ENCODE results near the gene GTF3C5.

DNA sequence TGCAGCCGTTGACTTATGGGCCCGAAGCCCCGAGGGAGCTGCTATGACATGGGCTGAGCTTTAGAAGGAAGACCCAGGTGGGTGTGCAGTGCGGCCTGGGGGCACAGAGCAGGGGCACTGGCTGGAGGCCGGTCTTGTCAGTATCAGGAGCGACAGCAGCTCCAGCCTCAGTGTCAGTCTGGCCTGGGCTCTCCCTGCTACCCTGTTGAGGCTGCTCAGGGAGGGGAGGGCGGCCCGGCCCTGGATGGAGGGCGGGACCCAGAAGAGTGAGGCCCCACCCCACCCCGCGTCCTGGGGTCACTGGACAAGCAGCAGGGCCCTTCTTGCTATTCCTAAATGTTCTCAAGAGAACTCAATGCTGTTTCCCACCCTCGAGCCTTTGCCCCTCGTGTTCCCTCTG is 34.3 kb upstream of the GTF3C5 start:
- TF ChIP-seq ZNF24 (IDR thresholded peaks at IDR 0.05) (no peak), EP300 (IDR thresholded peaks at IDR 0.05; ENCODE audit: borderline replicate concordance in 1 of 2, control insufficient read depth in 1 of 2, low read depth in 2 of 2, low read length in 2 of 2) (no peak), CEBPB (IDR thresholded peaks at IDR 0.05; ENCODE audit: borderline replicate concordance in 1 of 2, low read depth in 2 of 2, low read length in 2 of 2) (no peak), YY1 (IDR thresholded peaks at IDR 0.05; ENCODE audit: low read depth, low read length) (no peak)
- TF ChIP-seq, protein P1, sequence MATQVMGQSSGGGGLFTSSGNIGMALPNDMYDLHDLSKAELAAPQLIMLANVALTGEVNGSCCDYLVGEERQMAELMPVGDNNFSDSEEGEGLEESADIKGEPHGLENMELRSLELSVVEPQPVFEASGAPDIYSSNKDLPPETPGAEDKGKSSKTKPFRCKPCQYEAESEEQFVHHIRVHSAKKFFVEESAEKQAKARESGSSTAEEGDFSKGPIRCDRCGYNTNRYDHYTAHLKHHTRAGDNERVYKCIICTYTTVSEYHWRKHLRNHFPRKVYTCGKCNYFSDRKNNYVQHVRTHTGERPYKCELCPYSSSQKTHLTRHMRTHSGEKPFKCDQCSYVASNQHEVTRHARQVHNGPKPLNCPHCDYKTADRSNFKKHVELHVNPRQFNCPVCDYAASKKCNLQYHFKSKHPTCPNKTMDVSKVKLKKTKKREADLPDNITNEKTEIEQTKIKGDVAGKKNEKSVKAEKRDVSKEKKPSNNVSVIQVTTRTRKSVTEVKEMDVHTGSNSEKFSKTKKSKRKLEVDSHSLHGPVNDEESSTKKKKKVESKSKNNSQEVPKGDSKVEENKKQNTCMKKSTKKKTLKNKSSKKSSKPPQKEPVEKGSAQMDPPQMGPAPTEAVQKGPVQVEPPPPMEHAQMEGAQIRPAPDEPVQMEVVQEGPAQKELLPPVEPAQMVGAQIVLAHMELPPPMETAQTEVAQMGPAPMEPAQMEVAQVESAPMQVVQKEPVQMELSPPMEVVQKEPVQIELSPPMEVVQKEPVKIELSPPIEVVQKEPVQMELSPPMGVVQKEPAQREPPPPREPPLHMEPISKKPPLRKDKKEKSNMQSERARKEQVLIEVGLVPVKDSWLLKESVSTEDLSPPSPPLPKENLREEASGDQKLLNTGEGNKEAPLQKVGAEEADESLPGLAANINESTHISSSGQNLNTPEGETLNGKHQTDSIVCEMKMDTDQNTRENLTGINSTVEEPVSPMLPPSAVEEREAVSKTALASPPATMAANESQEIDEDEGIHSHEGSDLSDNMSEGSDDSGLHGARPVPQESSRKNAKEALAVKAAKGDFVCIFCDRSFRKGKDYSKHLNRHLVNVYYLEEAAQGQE (IDR thresholded peaks at IDR 0.05; ENCODE audit: low read depth, low read length) = no peak
- TF ChIP-seq, protein P2, sequence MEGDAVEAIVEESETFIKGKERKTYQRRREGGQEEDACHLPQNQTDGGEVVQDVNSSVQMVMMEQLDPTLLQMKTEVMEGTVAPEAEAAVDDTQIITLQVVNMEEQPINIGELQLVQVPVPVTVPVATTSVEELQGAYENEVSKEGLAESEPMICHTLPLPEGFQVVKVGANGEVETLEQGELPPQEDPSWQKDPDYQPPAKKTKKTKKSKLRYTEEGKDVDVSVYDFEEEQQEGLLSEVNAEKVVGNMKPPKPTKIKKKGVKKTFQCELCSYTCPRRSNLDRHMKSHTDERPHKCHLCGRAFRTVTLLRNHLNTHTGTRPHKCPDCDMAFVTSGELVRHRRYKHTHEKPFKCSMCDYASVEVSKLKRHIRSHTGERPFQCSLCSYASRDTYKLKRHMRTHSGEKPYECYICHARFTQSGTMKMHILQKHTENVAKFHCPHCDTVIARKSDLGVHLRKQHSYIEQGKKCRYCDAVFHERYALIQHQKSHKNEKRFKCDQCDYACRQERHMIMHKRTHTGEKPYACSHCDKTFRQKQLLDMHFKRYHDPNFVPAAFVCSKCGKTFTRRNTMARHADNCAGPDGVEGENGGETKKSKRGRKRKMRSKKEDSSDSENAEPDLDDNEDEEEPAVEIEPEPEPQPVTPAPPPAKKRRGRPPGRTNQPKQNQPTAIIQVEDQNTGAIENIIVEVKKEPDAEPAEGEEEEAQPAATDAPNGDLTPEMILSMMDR (IDR thresholded peaks at IDR 0.05 in 2 of 3, conservative IDR thresholded peaks at IDR 0.05 in 1 of 3; ENCODE audit: control insufficient read depth in 2 of 3, extremely low read depth in 1 of 3, insufficient read depth in 1 of 3, low read depth in 3 of 3, low read length in 3 of 3) = no peak
